Heart left ventricle (tissue), 16 donors: ENCODE results near the gene RFT1. TPM values are rescaled to one million over a fixed set of nuclear protein-coding genes. Genes with fewer than 3 reads are reported as not detected.

Experiments
- ATAC-seq, 4 donors: fragments of 200-7000 bp; cut with Tn5 transposase; one replicate each; pipeline ENCODE4 v1.9.1; 2020 to 2022; ENCODE audit warnings: moderate library complexity in 4 of 4, mild to moderate bottlenecking in 3 of 4, moderate number of reproducible peaks in 1 of 4
- DNase-seq, 5 donors: peaks; one replicate each; pipeline ENCODE4 v3.0.0-alpha.2; 2020
- H3K27ac ChIP-seq, 12 donors: fragments of 200-600 bp; sonication (generic) in 4 of 12; one replicate each; pipeline versions ENCODE4 v1.5.0 to v1.8.0; 2016 to 2022; ENCODE audit warnings: mild to moderate bottlenecking in 2 of 12
- H3K27me3 ChIP-seq, 9 donors: fragments of 200-600 bp; sonication (generic) in 2 of 9; one replicate each; pipeline versions ENCODE4 v1.5.1 to v1.8.0; 2016 to 2022; ENCODE audit warnings: mild to moderate bottlenecking in 3 of 9
- H3K36me3 ChIP-seq, 9 donors: fragments of 200-600 bp; sonication (generic) in 2 of 9; one replicate each; pipeline versions ENCODE4 v1.5.0 to v1.8.0; 2018 to 2022; ENCODE audit warnings: mild to moderate bottlenecking in 2 of 9
- H3K4me1 ChIP-seq, 12 donors: fragments of 200-600 bp; sonication (generic) in 4 of 12; one replicate each; pipeline versions ENCODE4 v1.5.0 to v1.8.0; 2016 to 2022; ENCODE audit warnings: mild to moderate bottlenecking in 3 of 12
- H3K4me3 ChIP-seq, 12 donors: fragments of 200-600 bp; sonication (generic) in 4 of 12; one replicate each; pipeline versions ENCODE4 v1.5.0 to v1.8.0; 2017 to 2022; ENCODE audit warnings: mild to moderate bottlenecking in 9 of 12, moderate library complexity in 4 of 12
- H3K9me3 ChIP-seq, 12 donors: fragments of 200-600 bp; sonication (generic) in 4 of 12; one replicate each; pipeline versions ENCODE4 v1.5.0 to v1.8.0; 2016 to 2022; ENCODE audit warnings: mild to moderate bottlenecking in 1 of 12
- POLR2A ChIP-seq, 2 donors: fragments of 450-650 bp; IDR thresholded peaks; one replicate each; pipeline ENCODE4 v1.6.1; 2017; ENCODE audit warnings: antibody characterized with exemption in 2 of 2, mild to moderate bottlenecking in 2 of 2, moderate library complexity in 2 of 2
- WGBS, 4 donors: extraction: QIAGEN DNeasy Blood & Tissue Kit in 2 of 4; methylation state at CpG; one replicate each; pipeline versions ENCODE4 v1.1.5 to v1.1.7; 2013 to 2018; 5-methylcytosine and 5-hydroxymethylcytosine counted together
- intact Hi-C, 10 donors: fragments of 100-400 bp; cut with DNase I; formaldehyde crosslinking; loops; one replicate each; pipeline versions ENCODE4 v1.11.1 to v1.14.2; 2022
- polyA plus RNA-seq, 2 donors: library from polyadenylated mRNA; stranded (reverse); fragments of 200-250 nt; gene quantifications; one replicate each; pipeline ENCODE4 v1.2.3, GENCODE V29; 2013
- total RNA-seq, 9 donors: library from RNA; depleted of rRNA in 2 of 9; stranded (reverse); fragments of >200 nt in 2 of 9; fragmentation: NEBNext Ultra II Directional in 3 of 9; extraction: Animal tissue kit (Norgen Biotek cat#: 25700) in 3 of 9; gene quantifications; one replicate each; pipeline versions ENCODE4 v1.1.0 to v1.2.4, GENCODE V29; 2016 to 2023
- TF ChIP-seq, protein P1 (sequence below), 12 donors: fragments of 200-600 bp; sonication (generic) in 4 of 12; IDR thresholded peaks; one replicate each; pipeline versions ENCODE4 v1.5.0 to v1.8.0; 2018 to 2022; ENCODE audit warnings: antibody characterized with exemption in 12 of 12, mild to moderate bottlenecking in 5 of 12
- donor health status: ischemic (EF 13 %, LVEDD 7.1; RV severe dilation, severe dysfunction).
- donor health status: healthy with polysubstance abuse.
- donor health status: DM: no; HTN: yes; CAD: no.
- donor health status: DM: no; HTN: no; CAD: no.
- donor health status: ischemic (EF 25% LVEDD 6.9; RV normal size, moderate dysfunction).
- donor health status: ischemic (EF 25% LVEDD 5.7; RV mildly dilated, moderate dysfunction).
- donor health status: healthy.
- donor health status: DM: yes; HTN: yes; CAD: no.
- donor health status: ischemic (EF 35%, LVEDD 5.7; RV mildly dilated, moderate dysfunction).
- donor health status: nonischemic (EF 11% LVEDD 7.7; RV severe dilation, severe dysfunction).
- donor health status: DM: yes; HTN: yes; CAD: no.
- donor health status: PGD.
- donor health status: ischemic (EF 29% LVEDD 5.4; RV normal size, mild dysfunction).
- donor health status: nonischemic (EF 23%, LVEDD 6.1; RV moderate dilation, normal function).

RFT1 gene
- total and polyA plus RNA-seq, 11 donors = 5.0 to 16.2 (median 8.8) TPM

DNA sequence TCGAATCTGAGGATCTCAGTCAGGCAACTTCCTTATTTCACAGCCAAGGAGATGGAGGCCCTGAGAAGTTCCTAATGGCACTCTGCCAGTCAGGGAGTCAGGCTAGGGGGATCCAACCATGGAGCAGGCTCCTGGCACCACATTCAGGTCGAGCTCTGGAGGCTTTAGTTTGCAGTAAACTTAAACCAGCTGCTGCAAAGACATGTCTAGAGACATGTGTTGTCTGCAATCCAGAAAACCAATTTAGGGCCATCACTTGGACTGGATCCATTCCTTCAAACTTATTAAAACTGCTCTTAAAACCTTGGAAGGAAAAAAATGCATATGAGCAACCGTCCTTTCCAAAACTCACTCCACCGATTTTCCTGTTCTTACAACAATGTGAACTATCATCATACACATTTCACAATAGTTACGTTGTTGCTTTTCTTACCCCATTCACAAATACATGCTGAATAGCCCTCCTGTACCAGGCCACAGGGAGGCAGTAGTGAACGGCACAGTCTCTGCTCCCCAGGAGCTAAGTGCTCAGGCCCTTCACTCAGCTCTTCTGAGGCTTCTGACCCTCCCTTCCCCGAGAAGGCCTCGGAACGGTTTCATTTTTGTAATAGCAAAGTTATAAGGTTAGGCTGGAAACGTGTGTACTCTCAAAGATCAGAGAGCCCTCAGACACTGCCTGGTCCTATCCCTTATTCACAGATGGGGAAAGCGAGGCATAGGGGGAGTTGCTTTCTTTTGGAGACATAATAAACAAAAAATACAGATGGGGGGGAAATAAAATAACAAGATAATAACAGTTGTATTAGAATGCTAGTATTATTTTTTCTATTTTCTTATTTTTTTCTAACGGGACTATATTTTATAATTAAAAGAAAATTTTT, 20.1 kb downstream of the RFT1 start:
- Histone ChIP-seq H3K27ac (peak overlapping the region in 2 of 12 donors; percentile 50 to 70), H3K9me3 (no peaks in the 10 kb centered on the region), H3K4me1 (peaks cover 0 to 27% (median 11%) of the 10 kb centered on the region in 12 donors), H3K4me3 (no peak overlapping the region), H3K36me3 (peaks cover 0 to 90% (median 60%) of the 10 kb centered on the region in 9 donors), H3K27me3 (no peaks in the 10 kb centered on the region)
- peak in 3 of 5 donors; percentile 18 to 67 (median 65) for DNase-seq
- intact Hi-C loops = loop anchor here in 2 of 10 donors (10.0 kb wide), 2 partner anchors 595 to 605 kb away; no protein-coding TSS in a partner anchor
- TF ChIP-seq, protein P1, sequence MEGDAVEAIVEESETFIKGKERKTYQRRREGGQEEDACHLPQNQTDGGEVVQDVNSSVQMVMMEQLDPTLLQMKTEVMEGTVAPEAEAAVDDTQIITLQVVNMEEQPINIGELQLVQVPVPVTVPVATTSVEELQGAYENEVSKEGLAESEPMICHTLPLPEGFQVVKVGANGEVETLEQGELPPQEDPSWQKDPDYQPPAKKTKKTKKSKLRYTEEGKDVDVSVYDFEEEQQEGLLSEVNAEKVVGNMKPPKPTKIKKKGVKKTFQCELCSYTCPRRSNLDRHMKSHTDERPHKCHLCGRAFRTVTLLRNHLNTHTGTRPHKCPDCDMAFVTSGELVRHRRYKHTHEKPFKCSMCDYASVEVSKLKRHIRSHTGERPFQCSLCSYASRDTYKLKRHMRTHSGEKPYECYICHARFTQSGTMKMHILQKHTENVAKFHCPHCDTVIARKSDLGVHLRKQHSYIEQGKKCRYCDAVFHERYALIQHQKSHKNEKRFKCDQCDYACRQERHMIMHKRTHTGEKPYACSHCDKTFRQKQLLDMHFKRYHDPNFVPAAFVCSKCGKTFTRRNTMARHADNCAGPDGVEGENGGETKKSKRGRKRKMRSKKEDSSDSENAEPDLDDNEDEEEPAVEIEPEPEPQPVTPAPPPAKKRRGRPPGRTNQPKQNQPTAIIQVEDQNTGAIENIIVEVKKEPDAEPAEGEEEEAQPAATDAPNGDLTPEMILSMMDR (IDR thresholded peaks at IDR 0.05) = peak in 11 of 12 donors; percentile 19 to 59 (median 33)
- no peak for TF ChIP-seq POLR2A (IDR thresholded peaks at IDR 0.05)
- WGBS, 4 donors = 61 to 64% (median 62%) methylated on average over 12 of the region's 12 CpGs
- ATAC-seq = peak in 3 of 4 donors; percentile 20 to 59 (median 51)

DNA sequence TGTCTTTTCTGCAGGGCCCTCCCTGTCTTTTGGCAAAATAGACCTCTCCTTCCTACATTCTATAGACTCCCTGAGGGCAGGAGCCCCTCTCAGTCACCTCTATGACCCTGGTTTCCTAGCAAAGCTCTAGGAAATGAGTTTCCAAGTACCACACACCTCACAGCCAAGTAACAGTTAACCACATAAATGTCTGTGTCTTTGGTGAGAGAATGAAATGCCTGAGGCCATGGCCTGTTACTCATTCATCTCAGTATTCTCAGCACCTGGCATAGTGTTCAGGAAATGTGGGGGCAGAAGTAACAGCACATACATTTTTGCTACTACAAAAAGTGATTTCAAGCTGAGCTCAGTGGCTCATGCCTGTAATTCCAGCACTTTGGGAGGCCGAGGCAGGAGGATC, 21.0 kb downstream of the RFT1 start:
- DNase-seq = no peak
- no peak overlapping the region for H3K4me3 ChIP-seq
- no peaks in the 10 kb centered on the region for H3K9me3 ChIP-seq
- TF ChIP-seq, protein P1 (IDR thresholded peaks at IDR 0.05) = no peak
- no peak for TF ChIP-seq POLR2A (IDR thresholded peaks at IDR 0.05)
- 90 to 100% (median 96%) methylated on average over 1 of the region's 1 CpG for WGBS, 4 donors
- H3K4me1 ChIP-seq = peaks cover 0 to 34% (median 11%) of the 10 kb centered on the region in 12 donors
- H3K27ac ChIP-seq = peak overlapping the region in 2 of 12 donors; percentile 50 to 70
- no peaks in the 10 kb centered on the region for H3K27me3 ChIP-seq
- intact Hi-C loops = no loop called here
- peaks cover 0 to 91% (median 62%) of the 10 kb centered on the region in 9 donors for H3K36me3 ChIP-seq
- no peak for ATAC-seq

DNA sequence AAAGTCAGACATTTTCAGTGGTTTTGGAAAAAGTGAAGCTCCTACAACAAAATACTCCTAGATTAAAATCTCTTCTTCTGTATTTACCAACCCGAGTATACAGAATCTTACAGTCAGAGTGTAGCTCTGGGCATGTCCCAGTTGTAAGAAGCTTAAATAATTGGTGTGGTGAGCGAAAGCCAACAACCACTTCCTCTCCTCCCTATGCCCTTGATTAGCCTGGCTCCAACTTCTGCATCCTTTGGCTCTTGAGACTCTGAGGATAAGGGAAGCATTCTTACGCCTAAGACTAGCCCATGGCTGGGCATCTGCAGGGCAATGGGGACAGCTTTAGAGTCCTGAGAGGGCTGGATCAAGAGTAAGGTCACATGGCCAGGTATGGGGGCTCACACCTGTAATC, 25.5 kb downstream of the RFT1 start:
- peak in 3 of 4 donors; percentile 13 to 47 (median 26) for ATAC-seq
- Histone ChIP-seq H3K9me3 (no peaks in the 10 kb centered on the region), H3K27me3 (no peaks in the 10 kb centered on the region), H3K27ac (peak overlapping the region in 1 of 12 donors; percentile 51), H3K4me1 (peaks cover 0 to 31% (median 0%) of the 10 kb centered on the region in 12 donors), H3K36me3 (peaks cover 0 to 100% (median 76%) of the 10 kb centered on the region in 9 donors), H3K4me3 (no peak overlapping the region)
- TF ChIP-seq POLR2A (IDR thresholded peaks at IDR 0.05) = no peak
- TF ChIP-seq, protein P1 (IDR thresholded peaks at IDR 0.05) = no peak
- WGBS, 4 donors = 55 to 63% (median 60%) methylated on average over 3 of the region's 3 CpGs
- intact Hi-C loops = no loop called here
- DNase-seq = no peak
